ENCODE results near the gene TSKU. TPM values are rescaled to one million over a fixed set of nuclear protein-coding genes. Genes with fewer than 3 reads are reported as not detected.

The TSKU gene
- total RNA-seq, 1 donor from 2014 or later = 59.5 TPM

DNA sequence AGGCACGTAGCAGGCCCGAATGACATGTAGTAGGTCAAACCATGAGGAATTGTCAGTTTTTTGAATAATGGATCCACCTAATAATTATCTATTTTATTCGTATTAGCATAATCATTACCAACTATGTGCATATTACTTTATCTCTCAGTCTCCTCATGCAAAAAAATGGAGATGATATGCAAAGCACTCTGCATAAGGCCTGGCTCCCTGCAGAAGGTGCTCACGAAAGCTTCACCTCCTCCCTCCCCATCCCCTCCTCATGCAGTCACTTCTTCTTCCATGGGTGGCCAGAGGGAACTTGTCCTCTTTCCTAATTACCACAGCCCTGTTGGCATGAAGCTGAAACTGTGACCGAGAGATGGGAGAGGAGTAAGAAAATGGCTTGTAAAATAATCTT, 20.8 kb upstream of the TSKU start:
- Histone ChIP-seq H3K27me3 (ENCODE audit: control insufficient read depth, insufficient read depth, low read length) (peaks cover 3% of the 10 kb centered on the region), H3K36me3 (ENCODE audit: control insufficient read depth, insufficient read depth, low read length) (no peaks in the 10 kb centered on the region), H3K4me3 (ENCODE audit: low read depth, low read length) (no peak overlapping the region)
- TF ChIP-seq, protein P1, sequence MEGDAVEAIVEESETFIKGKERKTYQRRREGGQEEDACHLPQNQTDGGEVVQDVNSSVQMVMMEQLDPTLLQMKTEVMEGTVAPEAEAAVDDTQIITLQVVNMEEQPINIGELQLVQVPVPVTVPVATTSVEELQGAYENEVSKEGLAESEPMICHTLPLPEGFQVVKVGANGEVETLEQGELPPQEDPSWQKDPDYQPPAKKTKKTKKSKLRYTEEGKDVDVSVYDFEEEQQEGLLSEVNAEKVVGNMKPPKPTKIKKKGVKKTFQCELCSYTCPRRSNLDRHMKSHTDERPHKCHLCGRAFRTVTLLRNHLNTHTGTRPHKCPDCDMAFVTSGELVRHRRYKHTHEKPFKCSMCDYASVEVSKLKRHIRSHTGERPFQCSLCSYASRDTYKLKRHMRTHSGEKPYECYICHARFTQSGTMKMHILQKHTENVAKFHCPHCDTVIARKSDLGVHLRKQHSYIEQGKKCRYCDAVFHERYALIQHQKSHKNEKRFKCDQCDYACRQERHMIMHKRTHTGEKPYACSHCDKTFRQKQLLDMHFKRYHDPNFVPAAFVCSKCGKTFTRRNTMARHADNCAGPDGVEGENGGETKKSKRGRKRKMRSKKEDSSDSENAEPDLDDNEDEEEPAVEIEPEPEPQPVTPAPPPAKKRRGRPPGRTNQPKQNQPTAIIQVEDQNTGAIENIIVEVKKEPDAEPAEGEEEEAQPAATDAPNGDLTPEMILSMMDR (IDR thresholded peaks at IDR 0.05; ENCODE audit: insufficient read depth, low read length, poor library complexity, severe bottlenecking) = no peak
- no peak for DNase-seq (ENCODE audit: low read depth)

DNA sequence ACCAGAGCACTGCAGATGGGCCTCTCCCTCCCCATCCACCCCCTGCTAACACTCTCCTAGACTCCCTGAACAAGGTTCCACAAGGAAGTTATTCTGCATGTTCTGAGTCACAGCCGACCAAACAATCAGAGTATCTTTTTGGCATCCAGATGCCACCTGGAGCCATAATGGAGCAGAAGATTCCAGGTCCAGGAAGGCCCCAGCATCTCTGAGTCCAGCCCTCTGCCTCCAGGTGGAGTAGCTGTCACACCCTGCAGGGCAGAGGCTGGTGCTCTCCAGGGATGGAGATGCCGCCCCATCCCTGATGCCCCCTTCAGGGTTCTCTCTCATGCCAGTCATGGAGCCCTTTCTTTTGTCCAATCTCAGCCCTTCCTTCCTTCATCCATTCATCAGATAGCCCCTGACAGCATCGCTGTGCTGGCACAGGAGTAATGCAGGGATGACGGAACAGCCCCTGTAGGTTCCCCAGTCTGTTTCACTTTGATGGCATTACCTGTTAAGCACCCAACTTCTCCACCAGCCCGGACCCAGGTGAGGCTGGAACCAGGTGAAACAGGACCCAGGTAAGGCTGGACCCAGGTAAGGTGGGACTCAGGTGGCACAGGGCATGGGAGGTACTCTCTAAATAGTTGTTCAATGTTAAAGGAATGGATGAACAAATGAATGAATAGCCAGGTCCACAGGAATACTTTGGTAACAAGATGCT, 20.1 kb upstream of the TSKU start:
- DNase-seq (ENCODE audit: low read depth) = no peak
- no peak overlapping the region for H3K4me3 ChIP-seq (ENCODE audit: low read depth, low read length)
- peaks cover 3% of the 10 kb centered on the region for H3K27me3 ChIP-seq (ENCODE audit: control insufficient read depth, insufficient read depth, low read length)
- no peaks in the 10 kb centered on the region for H3K36me3 ChIP-seq (ENCODE audit: control insufficient read depth, insufficient read depth, low read length)
- TF ChIP-seq, protein P1 (IDR thresholded peaks at IDR 0.05; ENCODE audit: insufficient read depth, low read length, poor library complexity, severe bottlenecking) = no peak

DNA sequence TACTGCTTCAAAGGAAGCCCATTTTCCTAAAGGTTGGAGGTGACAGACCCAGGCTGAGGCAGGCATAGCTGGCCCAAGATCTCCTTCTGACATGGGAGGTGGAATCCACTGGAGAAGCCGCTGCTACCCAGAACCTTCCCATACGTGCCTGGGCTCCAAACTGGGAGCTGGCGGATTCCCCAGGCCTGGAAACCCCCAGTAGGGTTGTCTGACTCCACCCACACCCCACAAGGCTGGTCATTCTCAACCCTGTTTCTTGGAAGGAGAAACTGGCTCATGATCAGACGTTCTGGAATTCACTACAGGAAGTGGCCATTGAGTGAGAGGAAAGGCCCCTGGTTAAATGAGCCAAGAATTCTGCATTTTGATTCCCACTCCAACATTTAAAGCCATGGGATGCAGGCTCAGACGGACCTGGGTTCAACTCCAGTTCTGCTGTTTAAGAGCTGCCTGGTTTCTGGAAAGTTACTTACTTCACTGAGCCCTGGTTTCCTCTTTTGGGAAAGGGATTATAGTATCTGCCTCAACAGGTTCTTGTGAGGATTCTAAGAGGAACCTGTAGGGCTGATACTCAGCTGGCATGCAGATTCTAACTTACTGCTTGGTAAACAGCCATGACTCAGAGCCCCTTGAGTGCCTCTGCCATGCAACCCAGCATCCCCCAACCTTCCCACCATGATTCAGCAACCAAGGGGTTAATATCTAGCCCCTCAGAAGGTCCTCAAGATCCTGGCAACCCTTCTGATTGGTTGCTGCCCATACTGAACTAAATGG, 19.4 kb upstream of the TSKU start:
- Histone ChIP-seq H3K27me3 (ENCODE audit: control insufficient read depth, insufficient read depth, low read length) (peaks cover 3% of the 10 kb centered on the region), H3K36me3 (ENCODE audit: control insufficient read depth, insufficient read depth, low read length) (no peaks in the 10 kb centered on the region), H3K4me3 (ENCODE audit: low read depth, low read length) (no peak overlapping the region)
- TF ChIP-seq, protein P1 (IDR thresholded peaks at IDR 0.05; ENCODE audit: insufficient read depth, low read length, poor library complexity, severe bottlenecking) = no peak
- no peak for DNase-seq (ENCODE audit: low read depth)

DNA sequence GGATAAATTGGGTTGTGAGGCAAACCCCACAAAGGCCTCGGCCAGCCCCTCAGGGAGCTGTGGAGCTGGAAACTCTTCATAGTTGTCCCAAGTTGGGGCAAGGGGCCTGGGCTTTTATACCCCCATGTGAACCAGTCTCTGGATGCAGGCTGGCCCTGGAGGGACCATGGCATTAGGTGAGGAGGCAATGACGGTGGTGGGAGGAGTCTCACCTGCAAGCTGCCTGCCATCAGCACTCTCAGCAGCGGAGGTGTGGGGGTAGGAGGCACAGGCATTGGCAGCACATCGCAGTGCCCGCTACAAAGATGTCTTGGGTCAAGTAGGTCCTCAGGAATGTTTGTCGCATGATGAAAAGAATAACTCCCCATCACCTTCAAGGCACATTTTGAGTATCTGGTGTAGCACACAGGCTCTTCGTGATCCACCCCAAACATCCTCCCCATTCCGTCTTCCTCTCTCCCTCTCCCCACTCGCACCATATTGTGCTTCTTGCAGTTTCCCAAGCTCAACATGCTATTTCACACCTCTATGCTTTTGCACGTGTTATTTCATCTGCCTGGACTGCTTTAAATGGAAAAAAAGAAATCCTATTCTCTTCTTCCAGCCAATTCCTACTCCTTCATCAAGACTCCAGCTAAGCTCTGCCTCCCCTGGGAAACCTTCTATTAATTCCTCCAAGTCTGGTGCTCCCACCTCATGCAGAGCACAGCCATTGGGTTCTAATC, 18.1 kb upstream of the TSKU start:
- no peak for DNase-seq (ENCODE audit: low read depth)
- no peak overlapping the region for H3K4me3 ChIP-seq (ENCODE audit: low read depth, low read length)
- H3K36me3 ChIP-seq (ENCODE audit: control insufficient read depth, insufficient read depth, low read length) = no peaks in the 10 kb centered on the region
- no peaks in the 10 kb centered on the region for H3K27me3 ChIP-seq (ENCODE audit: control insufficient read depth, insufficient read depth, low read length)
- TF ChIP-seq, protein P1 (IDR thresholded peaks at IDR 0.05; ENCODE audit: insufficient read depth, low read length, poor library complexity, severe bottlenecking) = no peak

DNA sequence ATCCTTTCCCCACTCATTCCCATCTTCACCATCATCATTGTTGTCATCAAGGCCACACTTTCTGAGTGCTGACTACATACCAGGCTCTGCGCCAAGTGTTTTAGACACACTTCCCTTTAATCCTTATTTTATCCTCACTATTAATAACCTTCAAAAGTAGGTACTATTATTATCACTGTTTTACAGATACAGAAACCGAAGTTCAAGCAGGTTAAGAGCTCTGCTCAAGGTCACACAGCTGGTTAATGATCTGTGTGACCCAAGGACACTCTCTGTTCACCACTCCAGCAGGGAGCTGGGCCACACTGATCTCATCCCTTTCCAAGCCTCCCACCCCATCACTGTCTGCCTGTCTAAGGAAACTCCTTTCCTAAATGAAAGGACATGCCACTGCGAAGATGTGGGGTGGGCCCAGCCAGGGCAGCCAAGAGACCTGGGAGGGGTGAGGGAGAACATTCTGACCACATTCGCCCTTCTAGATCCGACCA, 17.2 kb upstream of the TSKU start:
- no peak for DNase-seq (ENCODE audit: low read depth)
- H3K27me3 ChIP-seq (ENCODE audit: control insufficient read depth, insufficient read depth, low read length) = no peaks in the 10 kb centered on the region
- H3K36me3 ChIP-seq (ENCODE audit: control insufficient read depth, insufficient read depth, low read length) = no peaks in the 10 kb centered on the region
- no peak overlapping the region for H3K4me3 ChIP-seq (ENCODE audit: low read depth, low read length)
- TF ChIP-seq, protein P1 (IDR thresholded peaks at IDR 0.05; ENCODE audit: insufficient read depth, low read length, poor library complexity, severe bottlenecking) = no peak
